ENCODE data around the gene KIF26B. TPM values are rescaled to one million over a fixed set of nuclear protein-coding genes. Genes with fewer than 3 reads are reported as not detected.
"Not testable (repeated sequence)": the region's sequence is repeated elsewhere in the genome, so short reads cannot be mapped to it uniquely, and the experiment has no call there.

Gene KIF26B
- total RNA-seq, 6 experiments from 2014 or later: 0.31 to 0.55 (median 0.35) TPM

DNA sequence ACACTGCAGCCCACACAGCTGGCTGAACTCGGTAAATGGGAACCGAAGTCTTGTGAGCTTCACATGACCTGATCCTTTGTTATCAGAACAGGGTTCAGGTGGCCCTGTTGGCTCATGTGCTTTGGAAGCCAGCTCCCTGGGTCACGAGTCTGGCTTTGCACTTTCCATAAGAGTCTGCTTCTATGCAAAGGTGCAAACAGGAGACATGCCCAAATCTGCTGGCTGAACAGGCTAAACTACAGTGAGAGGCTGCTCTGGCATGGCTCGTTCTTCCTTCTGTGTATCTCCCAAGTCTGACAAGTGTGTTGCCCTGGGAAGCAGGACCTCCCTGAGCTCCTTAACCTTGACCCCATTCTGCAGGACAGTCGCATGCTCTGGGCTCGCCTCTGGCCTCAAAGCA lies 549.6 kb downstream of the KIF26B start:
- DNase-seq: no peak
- TF ChIP-seq, protein P1, sequence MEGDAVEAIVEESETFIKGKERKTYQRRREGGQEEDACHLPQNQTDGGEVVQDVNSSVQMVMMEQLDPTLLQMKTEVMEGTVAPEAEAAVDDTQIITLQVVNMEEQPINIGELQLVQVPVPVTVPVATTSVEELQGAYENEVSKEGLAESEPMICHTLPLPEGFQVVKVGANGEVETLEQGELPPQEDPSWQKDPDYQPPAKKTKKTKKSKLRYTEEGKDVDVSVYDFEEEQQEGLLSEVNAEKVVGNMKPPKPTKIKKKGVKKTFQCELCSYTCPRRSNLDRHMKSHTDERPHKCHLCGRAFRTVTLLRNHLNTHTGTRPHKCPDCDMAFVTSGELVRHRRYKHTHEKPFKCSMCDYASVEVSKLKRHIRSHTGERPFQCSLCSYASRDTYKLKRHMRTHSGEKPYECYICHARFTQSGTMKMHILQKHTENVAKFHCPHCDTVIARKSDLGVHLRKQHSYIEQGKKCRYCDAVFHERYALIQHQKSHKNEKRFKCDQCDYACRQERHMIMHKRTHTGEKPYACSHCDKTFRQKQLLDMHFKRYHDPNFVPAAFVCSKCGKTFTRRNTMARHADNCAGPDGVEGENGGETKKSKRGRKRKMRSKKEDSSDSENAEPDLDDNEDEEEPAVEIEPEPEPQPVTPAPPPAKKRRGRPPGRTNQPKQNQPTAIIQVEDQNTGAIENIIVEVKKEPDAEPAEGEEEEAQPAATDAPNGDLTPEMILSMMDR (IDR thresholded peaks at IDR 0.05): no peak
- TF ChIP-seq POLR2A (IDR thresholded peaks at IDR 0.05): no peak
- Histone ChIP-seq H3K36me3 (no peaks in the 10 kb centered on the region), H3K4me1 (no peaks in the 10 kb centered on the region), H3K27ac (no peak overlapping the region), H3K27me3 (no peaks in the 10 kb centered on the region), H3K9me3 (no peaks in the 10 kb centered on the region), H3K4me3 (no peak overlapping the region)
- no peak for ATAC-seq
- WGBS (ENCODE audit: insufficient coverage, low coverage, low lambda C conversion rate, missing lambda C conversion rate): 65% methylated on average over 6 of the region's 6 CpGs
- intact Hi-C loops (cut with DNase I): no loop called here

DNA sequence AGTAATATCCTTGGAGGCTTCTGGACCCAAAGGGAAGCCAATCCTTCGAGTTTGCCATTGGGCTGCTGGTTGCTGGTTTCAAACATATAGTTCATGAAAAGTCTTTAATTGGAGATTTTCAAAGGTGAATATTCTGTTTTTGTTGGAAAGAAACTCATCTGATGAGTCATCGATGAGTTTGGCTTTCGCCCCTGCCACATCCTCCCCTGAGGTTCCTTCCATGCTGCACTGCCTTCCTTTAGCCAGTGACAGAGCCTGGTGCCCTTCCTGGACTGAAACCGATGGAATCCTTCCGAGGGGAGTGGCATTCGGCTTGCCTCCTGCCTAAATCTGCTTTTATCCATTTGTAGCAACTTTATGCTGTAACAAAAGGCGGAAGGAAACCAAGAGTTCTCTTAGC lies 550.0 kb downstream of the KIF26B start:
- H3K9me3 ChIP-seq: no peaks in the 10 kb centered on the region
- DNase-seq (no peak), ATAC-seq (no peak)
- H3K27ac ChIP-seq: no peak overlapping the region
- TF ChIP-seq, protein P1 (IDR thresholded peaks at IDR 0.05): no peak
- no peaks in the 10 kb centered on the region for H3K36me3 ChIP-seq
- no peaks in the 10 kb centered on the region for H3K27me3 ChIP-seq
- intact Hi-C loops (cut with DNase I): no loop called here
- H3K4me3 ChIP-seq: no peak overlapping the region
- no peaks in the 10 kb centered on the region for H3K4me1 ChIP-seq
- WGBS (ENCODE audit: insufficient coverage, low coverage, low lambda C conversion rate, missing lambda C conversion rate): 67% methylated on average over 7 of the region's 7 CpGs

DNA sequence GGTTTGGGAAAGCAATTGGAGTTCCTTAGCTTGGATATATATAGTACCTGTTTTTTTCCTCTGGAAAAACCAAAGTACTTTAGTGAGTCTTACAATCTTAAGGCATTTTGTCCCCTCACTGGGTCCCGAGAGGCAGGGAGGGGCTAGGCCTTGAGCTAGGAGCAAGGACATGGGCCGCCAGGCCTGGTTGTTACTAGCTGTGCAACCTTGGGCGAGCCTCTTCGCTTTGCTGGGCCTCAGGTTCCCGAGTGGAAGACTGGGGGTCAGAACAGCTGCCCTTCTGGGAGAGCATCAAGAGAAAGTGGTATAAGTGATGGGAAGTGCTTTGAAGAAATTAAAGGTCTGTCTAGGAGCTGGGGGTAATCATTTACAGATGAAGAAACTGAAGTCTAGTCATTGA lies 553.2 kb downstream of the KIF26B start:
- no peaks in the 10 kb centered on the region for H3K4me1 ChIP-seq
- H3K36me3 ChIP-seq: no peaks in the 10 kb centered on the region
- no peak overlapping the region for H3K4me3 ChIP-seq
- ATAC-seq (no peak), DNase-seq (no peak)
- H3K27me3 ChIP-seq: no peaks in the 10 kb centered on the region
- no peaks in the 10 kb centered on the region for H3K9me3 ChIP-seq
- no peak overlapping the region for H3K27ac ChIP-seq
- 77% methylated on average over 5 of the region's 5 CpGs for WGBS (ENCODE audit: insufficient coverage, low coverage, low lambda C conversion rate, missing lambda C conversion rate)
- TF ChIP-seq, protein P1 (IDR thresholded peaks at IDR 0.05): no peak
- no peak for TF ChIP-seq POLR2A (IDR thresholded peaks at IDR 0.05)
- intact Hi-C loops (cut with DNase I): no loop called here

DNA sequence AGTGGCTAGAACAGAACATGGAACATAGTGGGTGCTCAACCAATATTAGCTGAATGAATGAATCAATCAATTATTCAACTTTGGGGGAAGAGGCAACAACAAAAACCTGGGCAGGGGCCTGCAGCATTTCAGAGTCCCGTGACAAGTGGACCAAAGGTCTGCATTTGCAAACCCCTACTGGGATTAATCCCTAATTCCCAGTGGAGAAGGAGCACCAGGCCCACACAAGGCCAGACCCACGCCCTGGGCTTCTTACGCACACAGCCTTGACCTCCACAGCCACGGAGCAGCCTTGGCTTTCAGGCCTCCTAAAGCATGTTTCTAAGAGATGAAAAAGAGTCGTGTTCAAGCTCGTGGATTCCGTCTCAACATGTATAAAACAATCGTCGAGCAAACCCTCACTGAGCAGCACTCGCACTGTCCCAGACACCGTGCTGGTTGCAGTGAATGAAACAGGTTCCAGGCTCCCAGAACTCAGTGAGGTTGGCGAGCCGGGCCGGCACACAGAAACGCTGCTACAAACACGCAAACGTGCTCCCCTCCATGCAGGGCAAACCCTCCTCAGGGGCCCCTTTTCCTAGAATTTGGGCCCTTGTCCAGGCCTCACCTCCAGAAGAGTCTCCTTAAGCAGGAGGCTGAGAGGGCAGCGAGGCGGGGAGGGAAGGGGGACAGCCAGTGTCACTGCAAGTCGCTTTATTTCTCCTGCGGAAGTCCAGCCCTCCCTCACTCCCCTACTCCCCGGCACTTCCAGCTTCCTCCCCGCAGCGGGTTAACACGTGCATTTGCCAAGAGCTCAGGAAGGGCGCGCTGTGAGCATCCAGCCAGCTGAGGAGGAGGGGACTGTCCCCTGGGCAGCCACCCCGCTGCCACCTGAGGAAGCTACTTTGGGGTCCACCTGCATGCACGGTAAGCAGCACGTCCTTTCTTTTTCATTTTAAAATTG lies 556.4 kb downstream of the KIF26B start:
- Histone ChIP-seq H3K4me3 (no peak overlapping the region), H3K27me3 (no peaks in the 10 kb centered on the region), H3K9me3 (no peaks in the 10 kb centered on the region), H3K27ac (no peak overlapping the region), H3K4me1 (no peaks in the 10 kb centered on the region), H3K36me3 (no peaks in the 10 kb centered on the region)
- intact Hi-C loops (cut with DNase I): no loop called here
- no peak for TF ChIP-seq POLR2A (IDR thresholded peaks at IDR 0.05)
- WGBS (ENCODE audit: insufficient coverage, low coverage, low lambda C conversion rate, missing lambda C conversion rate): 81% methylated on average over 18 of the region's 30 CpGs
- DNase-seq (no peak), ATAC-seq (no peak)

DNA sequence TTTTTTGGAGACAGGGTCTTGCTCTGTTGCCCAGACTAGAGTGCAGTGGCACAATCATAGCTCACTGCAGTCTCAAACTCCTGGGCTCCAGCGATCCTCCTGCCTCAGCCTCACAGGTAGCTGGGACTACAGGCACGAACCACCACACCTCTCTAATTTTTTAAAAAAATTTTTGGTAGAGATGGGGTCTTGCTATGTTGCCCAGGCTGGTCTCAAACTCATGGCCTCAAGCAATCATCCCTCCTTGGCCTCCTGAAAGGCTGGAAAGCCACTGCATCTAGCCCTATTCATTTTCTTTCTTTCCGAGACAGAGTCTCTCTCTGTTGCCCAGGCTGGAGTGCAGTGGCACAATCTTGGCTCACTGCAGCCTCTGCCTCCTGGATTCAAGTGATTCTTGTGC lies 559.2 kb downstream of the KIF26B start:
- ATAC-seq; H3K27me3 ChIP-seq; H3K4me3 ChIP-seq; DNase-seq; H3K27ac ChIP-seq; H3K36me3 ChIP-seq; H3K4me1 ChIP-seq; H3K9me3 ChIP-seq; intact Hi-C loops (cut with DNase I): not testable (repeated sequence)
- WGBS (ENCODE audit: insufficient coverage, low coverage, low lambda C conversion rate, missing lambda C conversion rate): 86% methylated on average over 3 of the region's 3 CpGs
